Effector memory CD8-positive, alpha-beta T cell (primary cell): ENCODE results near the gene BCAS3.

Experiments
- ATAC-seq: fragments of 150-1000 bp; cut with Tn5 transposase; replicated peaks from 2 replicates; pipeline ENCODE4 v1.10.0; 2021; ENCODE audit warnings: mild to moderate bottlenecking, moderate library complexity
- DNase-seq, 3 experiments: peaks; one replicate each; pipeline ENCODE4 v3.0.0; 2021
- H3K27ac Mint-ChIP-seq, 2 donors: one replicate each; pipeline ENCODE4 v1.8.0; 2022; ENCODE audit warnings: mild to moderate bottlenecking in 2 of 2, mixed read lengths in 2 of 2, moderate library complexity in 2 of 2
- H3K27me3 Mint-ChIP-seq, 2 donors: one replicate each; pipeline ENCODE4 v1.8.0; 2022; ENCODE audit warnings: mixed read lengths in 2 of 2
- H3K36me3 Mint-ChIP-seq: one replicate; pipeline ENCODE4 v1.8.0; 2022; ENCODE audit warnings: mild to moderate bottlenecking, moderate library complexity, mixed read lengths; ENCODE audit not compliant: insufficient read depth
- H3K4me1 Mint-ChIP-seq, 2 donors: one replicate each; pipeline ENCODE4 v1.8.0; 2022; ENCODE audit warnings: low read depth in 2 of 2, mixed read lengths in 2 of 2
- H3K4me3 Mint-ChIP-seq, 2 donors: one replicate each; pipeline ENCODE4 v1.8.0; 2022; ENCODE audit warnings: mild to moderate bottlenecking in 2 of 2, mixed read lengths in 2 of 2, moderate library complexity in 2 of 2
- H3K9me3 Mint-ChIP-seq, 2 donors: one replicate each; pipeline ENCODE4 v1.8.0; 2022; ENCODE audit warnings: mixed read lengths in 2 of 2

BCAS3 gene

DNA sequence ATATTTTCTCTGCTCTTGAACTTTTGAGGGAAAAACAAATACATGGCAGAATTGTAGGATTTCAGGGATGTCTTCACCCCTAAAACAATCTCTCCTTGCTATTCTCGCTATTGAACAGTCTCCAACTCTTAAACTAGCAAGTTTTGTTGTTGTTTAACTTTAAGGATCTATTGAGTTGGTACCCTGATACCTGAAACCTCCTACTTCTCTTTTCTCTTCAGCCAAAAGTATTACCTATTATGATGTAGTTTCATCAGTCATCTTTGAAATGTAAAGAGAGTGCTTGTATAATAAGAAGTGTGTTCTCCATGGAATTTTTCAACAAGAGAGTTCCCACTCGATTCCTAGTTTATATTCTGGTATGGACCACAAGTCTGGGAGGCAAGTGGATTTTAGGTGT, 510.4 kb downstream of the BCAS3 start:
- Mint-ChIP-seq H3K4me1 (no peaks in the 10 kb centered on the region), H3K4me3 (no peak overlapping the region), H3K9me3 (no peaks in the 10 kb centered on the region), H3K27me3 (no peaks in the 10 kb centered on the region), H3K27ac (no peak overlapping the region), H3K36me3 (no peaks in the 10 kb centered on the region)
- DNase-seq (no peak), ATAC-seq (no peak)

DNA sequence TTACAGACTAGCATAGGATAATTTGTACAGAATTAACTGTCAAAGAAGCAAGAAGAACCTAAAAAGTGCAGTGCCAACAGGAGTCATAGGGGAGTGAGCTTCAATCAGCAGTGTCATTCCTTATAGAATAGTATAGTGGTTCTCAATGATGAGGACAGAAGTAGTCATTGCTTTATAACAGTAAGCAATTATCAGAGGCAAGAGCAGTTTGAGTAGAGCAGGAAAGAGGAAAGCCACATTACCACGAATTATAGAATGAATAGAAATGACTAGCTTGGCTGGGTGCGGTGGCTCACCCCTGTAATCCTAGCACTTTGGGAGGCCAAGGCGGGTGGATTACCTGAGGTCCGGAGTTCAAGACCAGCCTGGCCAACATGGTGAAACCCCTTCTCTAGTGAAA, 512.3 kb downstream of the BCAS3 start:
- no peak overlapping the region for H3K4me3 Mint-ChIP-seq
- no peaks in the 10 kb centered on the region for H3K27me3 Mint-ChIP-seq
- no peaks in the 10 kb centered on the region for H3K9me3 Mint-ChIP-seq
- no peak for DNase-seq
- H3K36me3 Mint-ChIP-seq = no peaks in the 10 kb centered on the region
- no peak for ATAC-seq
- H3K27ac Mint-ChIP-seq = no peak overlapping the region
- H3K4me1 Mint-ChIP-seq = no peaks in the 10 kb centered on the region

GRCh38 chr17:61196302-61196704, 518.7 kb downstream of the BCAS3 start:
- Mint-ChIP-seq H3K36me3 (no peaks in the 10 kb centered on the region), H3K4me1 (no peaks in the 10 kb centered on the region), H3K4me3 (no peak overlapping the region), H3K27ac (no peak overlapping the region), H3K9me3 (no peaks in the 10 kb centered on the region), H3K27me3 (no peaks in the 10 kb centered on the region)
- DNase-seq (no peak), ATAC-seq (no peak)

- peak overlapping the region in 1 of 2 donors; percentile 26 for H3K27ac Mint-ChIP-seq
- DNase-seq (no peak), ATAC-seq (no peak)
- no peak overlapping the region for H3K4me3 Mint-ChIP-seq
- H3K9me3 Mint-ChIP-seq = no peaks in the 10 kb centered on the region
- no peaks in the 10 kb centered on the region for H3K36me3 Mint-ChIP-seq
- H3K4me1 Mint-ChIP-seq = no peaks in the 10 kb centered on the region
- no peaks in the 10 kb centered on the region for H3K27me3 Mint-ChIP-seq
Measured at GRCh38 chr17:61196799-61197198, 519.1 kb downstream of the BCAS3 start.

DNA sequence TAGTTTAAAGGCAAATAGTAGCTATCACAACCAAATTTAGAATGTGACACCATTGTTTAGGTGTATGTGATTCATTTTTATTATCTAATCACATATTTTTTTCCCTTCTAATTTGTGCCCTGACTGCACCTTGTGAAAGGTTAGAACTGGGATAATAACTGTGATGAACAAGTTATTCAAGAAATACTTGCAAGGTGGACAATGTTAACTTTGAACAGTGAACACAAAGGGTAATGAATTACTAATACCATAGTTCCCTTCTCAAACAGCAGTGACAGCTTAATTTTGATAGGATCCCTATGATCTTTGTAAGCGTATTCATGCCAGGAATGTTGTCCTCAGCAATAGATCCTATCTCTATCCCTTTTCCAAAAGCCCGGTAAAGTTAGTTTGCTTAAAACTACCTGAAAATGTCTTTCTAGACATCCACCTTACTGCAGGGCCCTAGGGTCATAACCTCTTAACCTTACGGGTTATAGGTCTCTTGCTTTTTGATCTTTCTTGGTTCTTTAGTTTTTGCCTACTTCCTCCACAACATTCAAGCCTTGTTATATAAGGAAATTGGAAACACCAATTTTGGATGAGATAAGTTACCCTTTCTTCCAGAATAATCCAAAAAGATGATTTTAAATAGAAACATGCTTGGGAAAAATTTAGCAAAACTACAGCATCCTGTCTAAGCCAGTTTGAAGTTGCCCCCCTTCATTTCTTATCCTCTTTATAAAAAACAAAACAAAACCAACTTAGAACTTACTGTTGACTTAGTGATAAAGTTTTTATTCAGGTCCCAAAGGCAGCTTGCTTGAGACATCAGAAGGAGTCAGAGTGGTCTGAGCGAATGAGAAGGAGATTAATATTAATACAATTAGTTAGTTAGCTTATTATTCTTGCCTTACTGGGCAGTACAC, 522.0 kb downstream of the BCAS3 start:
- DNase-seq (no peak), ATAC-seq (no peak)
- H3K27me3 Mint-ChIP-seq = no peaks in the 10 kb centered on the region
- H3K4me1 Mint-ChIP-seq = no peaks in the 10 kb centered on the region
- no peak overlapping the region for H3K4me3 Mint-ChIP-seq
- no peak overlapping the region for H3K27ac Mint-ChIP-seq
- H3K36me3 Mint-ChIP-seq = no peaks in the 10 kb centered on the region
- no peaks in the 10 kb centered on the region for H3K9me3 Mint-ChIP-seq

GRCh38 chr17:61200339-61200715, 522.7 kb downstream of the BCAS3 start:
- Mint-ChIP-seq H3K4me3 (no peak overlapping the region), H3K4me1 (no peaks in the 10 kb centered on the region), H3K36me3 (no peaks in the 10 kb centered on the region), H3K27me3 (no peaks in the 10 kb centered on the region), H3K27ac (no peak overlapping the region), H3K9me3 (no peaks in the 10 kb centered on the region)
- ATAC-seq (no peak), DNase-seq (no peak)

DNA sequence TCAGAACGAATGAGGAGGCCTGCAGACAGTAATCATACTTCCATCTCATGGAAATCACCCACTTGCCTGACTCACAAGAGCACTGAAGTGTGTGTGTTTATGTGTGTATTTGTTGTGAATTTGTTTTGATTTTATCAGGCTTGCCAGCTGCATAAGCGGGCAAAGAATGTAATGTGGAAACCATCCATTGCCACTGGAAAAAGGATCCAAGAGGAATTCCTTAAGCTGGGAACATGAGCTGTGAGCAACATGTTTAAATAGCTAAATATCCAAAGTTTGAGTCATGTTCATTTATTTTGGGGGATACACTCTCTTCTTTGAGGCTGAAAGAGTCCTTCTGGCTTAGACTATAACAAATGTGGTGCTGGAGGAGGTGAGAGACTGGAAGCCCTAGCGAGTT, 523.6 kb downstream of the BCAS3 start:
- ATAC-seq (no peak), DNase-seq (no peak)
- H3K4me1 Mint-ChIP-seq = no peaks in the 10 kb centered on the region
- no peaks in the 10 kb centered on the region for H3K27me3 Mint-ChIP-seq
- no peaks in the 10 kb centered on the region for H3K9me3 Mint-ChIP-seq
- no peak overlapping the region for H3K4me3 Mint-ChIP-seq
- no peaks in the 10 kb centered on the region for H3K36me3 Mint-ChIP-seq
- no peak overlapping the region for H3K27ac Mint-ChIP-seq

DNA sequence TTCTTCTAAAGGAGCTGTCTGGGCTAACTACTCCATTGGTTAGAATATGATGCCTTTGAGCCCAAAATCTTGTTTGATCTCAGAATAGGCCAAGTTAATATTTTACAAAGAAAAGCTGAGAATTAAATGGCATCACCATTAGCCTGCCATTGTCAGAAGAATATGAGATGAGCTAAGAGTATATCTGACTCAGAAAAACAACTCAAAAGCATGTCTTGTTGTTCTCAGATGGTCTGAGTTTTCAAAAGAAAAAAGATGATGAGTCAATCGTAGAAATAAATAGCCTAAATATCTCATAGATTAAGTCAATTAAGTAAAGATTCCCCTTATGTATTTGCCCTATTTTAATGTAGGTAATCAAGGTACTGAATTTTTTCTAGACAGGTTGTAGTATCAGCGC, 524.9 kb downstream of the BCAS3 start:
- H3K4me1 Mint-ChIP-seq = no peaks in the 10 kb centered on the region
- no peaks in the 10 kb centered on the region for H3K9me3 Mint-ChIP-seq
- ATAC-seq (no peak), DNase-seq (no peak)
- H3K27me3 Mint-ChIP-seq = no peaks in the 10 kb centered on the region
- no peaks in the 10 kb centered on the region for H3K36me3 Mint-ChIP-seq
- H3K27ac Mint-ChIP-seq = no peak overlapping the region
- H3K4me3 Mint-ChIP-seq = no peak overlapping the region

DNA sequence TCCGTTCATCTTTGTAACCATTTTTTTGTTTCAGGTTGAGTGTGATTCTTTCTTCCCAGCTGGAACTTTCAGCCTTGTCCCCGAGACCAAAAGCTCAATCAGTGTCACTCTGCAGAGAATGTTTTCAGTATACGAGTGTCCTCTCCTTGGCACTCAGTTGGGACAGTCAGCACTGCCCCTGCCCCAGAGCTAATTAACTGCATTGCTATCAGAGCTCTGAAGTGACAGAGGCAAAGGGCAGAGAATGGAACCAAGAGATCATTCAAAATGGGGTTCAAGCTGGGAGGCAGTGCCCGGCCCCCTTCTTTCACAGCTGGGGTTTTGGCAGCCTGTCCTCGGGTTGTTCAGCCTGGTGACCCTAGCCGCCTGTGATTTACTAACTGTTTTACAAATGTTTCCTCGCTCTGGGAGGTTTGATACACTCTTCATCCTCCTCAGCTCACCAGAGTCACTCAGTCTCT, 526.0 kb downstream of the BCAS3 start:
- Mint-ChIP-seq H3K36me3 (no peaks in the 10 kb centered on the region), H3K27me3 (no peaks in the 10 kb centered on the region), H3K9me3 (no peaks in the 10 kb centered on the region), H3K4me1 (no peaks in the 10 kb centered on the region), H3K4me3 (no peak overlapping the region), H3K27ac (no peak overlapping the region)
- DNase-seq = no peak
- ATAC-seq = no peak

DNA sequence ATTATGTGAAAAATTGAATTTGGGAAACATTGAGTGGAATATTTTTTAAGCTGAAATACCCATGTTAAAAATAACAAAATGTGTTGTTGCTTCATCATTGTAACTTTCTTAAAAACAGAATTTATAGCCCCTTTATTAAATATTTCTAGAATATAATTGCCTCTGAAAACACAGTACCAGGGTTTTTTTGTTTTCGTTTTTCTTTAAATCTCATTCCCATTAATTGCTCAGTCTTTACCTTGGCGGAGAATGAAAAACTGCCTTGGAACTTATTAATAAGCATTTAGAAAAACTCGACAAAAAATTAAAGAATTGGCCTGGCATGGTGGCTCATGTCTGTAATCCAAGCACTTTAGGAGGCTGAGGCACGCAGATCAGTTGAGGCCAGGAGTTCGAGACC, 526.8 kb downstream of the BCAS3 start:
- no peaks in the 10 kb centered on the region for H3K27me3 Mint-ChIP-seq
- H3K36me3 Mint-ChIP-seq = no peaks in the 10 kb centered on the region
- H3K27ac Mint-ChIP-seq = no peak overlapping the region
- no peak for ATAC-seq
- H3K9me3 Mint-ChIP-seq = no peaks in the 10 kb centered on the region
- no peak for DNase-seq
- no peak overlapping the region for H3K4me3 Mint-ChIP-seq
- no peaks in the 10 kb centered on the region for H3K4me1 Mint-ChIP-seq

DNA sequence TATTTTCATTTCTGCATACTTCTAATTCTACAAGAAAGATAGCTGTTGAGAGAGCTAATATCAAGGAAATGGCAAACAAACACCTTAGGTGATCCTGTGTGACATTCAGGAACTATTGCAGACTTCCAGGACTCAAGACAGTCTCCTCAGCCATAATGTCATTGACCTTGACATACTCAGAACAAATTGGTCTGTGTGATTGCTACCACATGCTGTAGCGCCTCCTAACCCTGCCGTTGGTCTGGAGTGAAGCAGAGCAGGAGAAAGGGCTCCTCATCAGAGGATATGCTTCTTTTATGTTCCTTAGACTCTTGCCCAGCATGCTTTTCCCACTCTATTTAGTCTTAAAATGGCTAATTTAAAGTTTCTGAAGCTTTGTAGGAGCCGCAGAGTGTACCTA, 527.8 kb downstream of the BCAS3 start:
- Mint-ChIP-seq H3K4me1 (no peaks in the 10 kb centered on the region), H3K9me3 (no peaks in the 10 kb centered on the region), H3K4me3 (no peak overlapping the region), H3K27ac (no peak overlapping the region), H3K27me3 (no peaks in the 10 kb centered on the region), H3K36me3 (no peaks in the 10 kb centered on the region)
- no peak for DNase-seq
- no peak for ATAC-seq

GRCh38 chr17:61205931-61206330, 528.3 kb downstream of the BCAS3 start:
- H3K27me3 Mint-ChIP-seq = no peaks in the 10 kb centered on the region
- DNase-seq = no peak
- H3K27ac Mint-ChIP-seq = no peak overlapping the region
- H3K4me3 Mint-ChIP-seq = no peak overlapping the region
- no peaks in the 10 kb centered on the region for H3K9me3 Mint-ChIP-seq
- H3K36me3 Mint-ChIP-seq = no peaks in the 10 kb centered on the region
- no peaks in the 10 kb centered on the region for H3K4me1 Mint-ChIP-seq
- no peak for ATAC-seq

DNA sequence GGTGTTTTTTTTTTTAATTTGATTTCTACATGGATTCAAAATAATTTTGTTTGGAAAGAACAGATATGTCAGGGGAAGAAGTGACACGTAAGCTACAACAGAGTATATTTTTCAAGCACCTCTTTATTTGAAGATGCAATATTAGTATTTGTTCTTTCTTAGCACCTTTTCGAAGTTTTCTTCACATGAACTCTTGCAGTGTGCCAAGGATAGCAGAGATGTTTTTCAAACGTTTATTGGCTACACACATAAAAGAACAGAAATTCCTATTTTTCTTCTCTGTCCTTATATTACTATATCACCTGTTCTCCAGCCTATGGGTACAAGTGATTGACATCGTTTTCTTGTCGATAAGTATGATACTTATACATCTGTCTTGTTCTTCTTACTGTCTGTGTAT, 529.3 kb downstream of the BCAS3 start:
- ATAC-seq = no peak
- H3K4me1 Mint-ChIP-seq = no peaks in the 10 kb centered on the region
- H3K4me3 Mint-ChIP-seq = no peak overlapping the region

DNA sequence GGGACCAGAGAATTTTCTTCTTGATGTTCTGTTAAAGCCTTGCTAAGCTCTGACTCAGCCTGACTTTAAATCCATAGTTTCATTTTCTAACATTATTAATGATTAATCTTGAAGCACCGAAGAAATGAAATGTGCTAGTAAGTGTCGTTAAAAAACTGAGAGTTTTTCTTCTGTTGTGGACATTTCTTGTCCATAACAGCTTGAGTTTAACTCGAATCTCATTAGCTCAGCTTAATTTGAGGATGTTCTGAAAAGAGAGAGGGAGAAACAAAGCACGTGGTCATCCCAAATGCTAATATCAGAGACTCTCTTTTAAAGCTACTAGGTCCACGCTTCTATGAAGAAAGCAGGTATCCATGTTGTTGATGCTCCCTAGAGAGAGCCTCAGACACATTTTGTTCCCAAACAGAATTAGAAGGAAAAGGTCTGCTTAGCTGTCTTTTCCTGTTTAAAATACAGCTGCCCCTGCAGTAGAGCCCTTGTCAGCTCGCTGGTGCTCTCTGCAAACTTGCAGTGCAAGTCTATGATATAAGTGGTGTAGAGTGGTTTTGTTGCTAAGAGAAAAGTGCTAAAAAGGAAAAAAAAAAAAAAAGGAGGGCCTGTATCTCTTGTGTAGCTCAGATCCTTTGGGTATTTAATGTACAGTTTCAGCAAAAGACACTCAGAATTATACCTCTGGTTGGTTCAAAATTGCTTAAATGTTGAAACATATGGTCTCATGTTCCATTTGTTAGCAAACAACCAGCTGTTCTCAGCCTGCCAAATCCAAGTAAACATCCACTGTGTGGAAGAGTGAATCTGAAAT, 530.9 kb downstream of the BCAS3 start:
- Mint-ChIP-seq H3K4me1 (no peaks in the 10 kb centered on the region), H3K36me3 (no peaks in the 10 kb centered on the region)
- ATAC-seq = no peak

More for the DNA sequence above, 529.3 kb downstream of the BCAS3 start:
- Mint-ChIP-seq H3K9me3 (no peaks in the 10 kb centered on the region), H3K36me3 (no peaks in the 10 kb centered on the region), H3K27me3 (no peaks in the 10 kb centered on the region), H3K27ac (no peak overlapping the region)
- no peak for DNase-seq

More for the DNA sequence above, 530.9 kb downstream of the BCAS3 start:
- no peak for DNase-seq
- no peaks in the 10 kb centered on the region for H3K9me3 Mint-ChIP-seq
- H3K27me3 Mint-ChIP-seq = no peaks in the 10 kb centered on the region
- no peak overlapping the region for H3K4me3 Mint-ChIP-seq
- no peak overlapping the region for H3K27ac Mint-ChIP-seq
